GM19193 (cell line): ENCODE data around the gene TMEM245.

Experiments
- POLR2A ChIP-seq: IDR thresholded peaks from 4 replicates; pipeline ENCODE4 v1.6.1; 2011; ENCODE audit not compliant: insufficient read depth, insufficient read length; ENCODE audit errors: extremely low read depth

The TMEM245 gene

GRCh38 chr9:109117856-109118807 lies 1.6 kb downstream of the TMEM245 start:
- no peak for TF ChIP-seq POLR2A

DNA sequence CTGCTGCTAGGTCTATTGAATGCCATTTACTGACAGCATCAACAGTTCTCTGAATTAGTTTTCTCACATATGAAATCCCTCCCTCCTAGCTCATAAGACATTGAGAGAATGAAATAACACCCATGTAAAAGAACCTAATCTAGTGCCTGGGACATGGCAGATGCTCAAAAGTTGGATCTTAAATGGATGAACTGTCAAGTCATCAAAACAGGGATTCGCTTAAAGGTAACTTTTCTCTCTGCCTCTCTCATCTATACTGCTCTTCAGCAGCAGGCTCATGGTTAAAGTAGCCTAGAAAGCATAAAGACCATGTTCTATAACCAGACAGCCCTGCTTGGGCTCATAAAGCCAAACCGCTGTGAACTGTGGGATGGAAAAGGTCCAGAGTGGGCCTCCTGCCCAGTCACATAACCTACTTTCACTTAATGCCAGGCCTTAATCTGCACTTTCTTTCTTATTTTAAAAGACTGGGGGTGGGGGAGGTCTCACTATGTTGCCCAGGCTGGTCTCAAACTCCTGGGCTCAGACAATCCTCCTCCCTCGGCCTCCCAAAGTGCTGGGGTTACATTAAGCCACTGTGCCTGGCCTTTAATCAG lies 3.7 kb downstream of the TMEM245 start:
- no peak for TF ChIP-seq POLR2A

DNA sequence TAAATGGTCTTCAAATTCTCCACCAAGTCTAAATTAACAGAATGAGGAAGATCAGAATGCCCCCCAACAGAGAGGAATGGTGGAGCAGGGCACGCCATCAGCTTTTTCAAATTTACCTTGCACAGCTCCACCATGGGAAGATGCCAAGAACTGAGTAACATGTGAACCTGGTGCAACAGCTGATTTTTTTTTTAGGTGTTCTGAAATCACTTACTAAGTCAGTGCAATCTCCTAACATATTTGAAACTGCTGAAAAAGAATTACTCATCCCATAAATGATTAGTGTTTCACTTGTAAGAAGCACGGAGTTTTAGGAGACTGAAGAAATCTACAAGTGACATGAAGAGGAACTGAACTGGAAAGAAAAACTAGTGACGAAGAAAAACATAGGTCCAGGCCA lies 5.1 kb downstream of the TMEM245 start:
- TF ChIP-seq POLR2A: no peak

DNA sequence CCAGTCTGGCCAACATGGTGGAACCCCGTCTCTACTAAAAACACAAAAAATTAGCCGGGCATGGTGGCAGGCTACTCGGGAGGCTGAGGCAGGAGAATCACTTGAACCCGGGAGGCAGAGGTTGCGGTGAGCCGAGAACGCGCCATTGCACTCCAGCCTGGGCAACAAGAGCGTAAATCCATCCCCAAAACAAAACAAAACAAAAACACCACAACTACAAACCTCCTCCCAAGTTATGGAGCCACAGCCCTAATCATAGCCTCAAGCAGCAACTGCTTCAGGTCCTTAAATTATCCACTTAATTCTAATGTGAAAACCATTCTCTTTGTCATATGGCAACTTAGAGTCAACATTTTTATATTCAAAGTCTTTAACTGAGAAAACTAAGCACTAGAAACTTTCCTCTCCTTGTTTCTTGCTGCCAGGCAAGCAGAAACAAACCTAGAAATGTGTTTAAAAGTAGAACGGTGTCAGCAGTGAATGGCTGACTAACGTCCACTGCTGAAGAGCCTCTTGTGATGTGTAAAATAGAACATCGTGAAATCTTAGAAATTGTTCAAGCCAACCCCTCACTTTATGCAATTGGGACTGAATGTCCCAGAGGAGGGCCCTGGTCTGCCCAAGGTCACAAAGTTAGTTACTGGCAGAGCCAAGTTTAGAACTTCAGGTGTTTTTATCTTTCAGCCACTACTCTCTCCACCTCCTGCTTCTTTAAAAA lies 5.7 kb downstream of the TMEM245 start:
- no peak for TF ChIP-seq POLR2A

GRCh38 chr9:109113254-109113653 lies 6.5 kb downstream of the TMEM245 start:
- no peak for TF ChIP-seq POLR2A

DNA sequence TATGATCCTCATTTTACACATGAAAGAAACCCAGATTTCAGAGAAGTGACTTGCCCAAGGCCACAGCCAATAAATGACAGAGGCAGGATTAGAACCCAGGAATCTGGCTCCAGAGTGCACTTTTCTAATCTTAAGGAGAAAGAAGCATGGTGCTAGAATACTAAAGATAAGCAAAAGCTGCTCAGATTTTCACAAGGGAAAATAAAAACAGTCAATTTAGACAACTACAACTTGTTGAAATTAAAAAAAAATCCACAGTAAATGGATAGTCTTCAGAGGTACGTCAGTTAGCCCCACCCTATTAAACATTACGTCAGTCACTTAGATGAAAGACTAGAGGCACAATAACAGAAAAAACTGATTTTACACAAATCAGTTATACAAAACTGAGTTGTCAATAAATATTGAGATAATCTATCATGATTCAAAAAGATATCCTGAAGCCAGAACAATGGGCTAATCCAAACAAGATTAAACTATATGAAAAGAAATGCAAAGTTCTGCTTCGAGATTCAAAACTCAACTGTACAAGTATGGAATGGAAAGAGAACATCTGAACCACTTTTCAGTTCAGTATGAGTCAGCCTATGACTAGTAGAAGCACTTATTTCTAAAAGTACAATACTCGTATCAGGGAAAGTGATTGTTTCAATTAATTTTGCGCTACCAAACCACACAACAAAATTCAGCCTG lies 9.3 kb downstream of the TMEM245 start:
- no peak for TF ChIP-seq POLR2A

DNA sequence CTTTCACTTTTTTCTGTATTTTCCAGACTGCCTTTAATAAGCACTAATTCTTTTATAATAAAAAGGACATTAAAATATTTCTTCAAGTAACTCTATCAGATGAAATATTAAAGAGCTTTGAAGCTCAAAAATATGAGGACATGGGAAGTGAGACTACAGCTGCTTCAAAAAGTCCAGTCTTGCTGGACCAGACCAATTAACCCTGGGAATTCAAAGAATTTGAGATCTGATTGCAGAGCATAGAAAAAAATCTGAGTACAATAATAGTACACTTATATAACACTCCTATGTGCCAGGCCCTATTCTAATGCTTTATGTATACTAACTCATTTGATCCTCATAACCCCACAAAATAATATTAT lies 9.8 kb downstream of the TMEM245 start:
- TF ChIP-seq POLR2A: no peak

- TF ChIP-seq POLR2A: no peak
Observed at GRCh38 chr9:109108318-109108717, 11.4 kb downstream of the TMEM245 start.

DNA sequence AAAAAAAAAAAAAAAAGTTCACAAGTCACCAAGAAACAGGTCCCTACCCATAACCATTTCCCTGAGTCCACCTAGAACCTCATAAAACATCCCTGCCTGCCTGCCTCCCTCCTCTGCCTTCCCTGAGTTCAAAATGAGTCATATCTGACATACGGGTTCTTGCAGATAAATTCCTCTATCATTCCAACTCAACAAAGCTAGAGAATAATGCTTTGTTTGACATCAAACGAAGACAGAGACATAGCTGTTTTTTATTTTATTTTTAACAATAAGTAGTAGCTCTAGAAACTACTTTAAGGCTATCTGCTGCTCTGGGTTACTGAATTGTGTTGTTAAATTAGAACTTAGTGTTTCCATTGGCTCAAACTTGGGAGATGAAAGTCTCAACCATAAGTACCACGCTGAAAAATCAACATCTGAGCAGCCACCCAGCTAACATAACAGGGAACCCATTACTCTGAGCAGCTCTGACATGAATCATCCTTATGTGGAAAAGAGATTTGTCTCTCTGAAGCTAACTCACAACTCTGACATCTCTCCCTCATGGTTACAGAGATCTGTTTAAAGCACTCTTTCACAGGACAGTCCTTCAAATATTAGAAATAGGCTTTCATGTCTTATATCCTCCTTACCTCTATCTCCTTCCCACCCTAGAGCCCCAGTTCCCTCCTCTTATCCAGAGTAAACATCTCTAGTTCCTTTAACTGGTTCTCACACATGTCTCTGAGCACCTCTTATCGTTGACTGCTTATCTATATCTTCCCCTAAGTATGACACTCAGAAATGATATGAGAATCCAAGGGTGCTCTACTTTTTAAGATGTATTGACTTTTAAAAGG lies 12.1 kb downstream of the TMEM245 start:
- no peak for TF ChIP-seq POLR2A

DNA sequence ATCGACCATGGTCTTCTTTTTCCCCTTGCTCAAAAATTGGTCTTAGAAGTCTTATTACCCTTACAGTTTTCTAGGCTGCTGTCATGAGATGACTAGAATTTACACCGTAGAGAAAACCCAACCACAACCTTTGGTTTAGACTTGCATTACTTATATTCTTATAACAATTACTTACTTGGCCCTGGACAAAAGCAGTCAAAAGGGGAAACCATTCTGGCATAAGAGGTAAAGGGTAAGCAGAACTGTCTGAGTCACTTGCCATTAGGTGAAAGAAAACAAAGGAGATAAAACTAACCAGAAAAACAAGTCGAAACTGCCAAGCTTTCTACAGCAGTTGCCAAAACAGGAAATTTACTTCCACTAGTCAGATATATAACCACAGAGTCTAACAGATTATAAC lies 17.9 kb downstream of the TMEM245 start:
- no peak for TF ChIP-seq POLR2A

DNA sequence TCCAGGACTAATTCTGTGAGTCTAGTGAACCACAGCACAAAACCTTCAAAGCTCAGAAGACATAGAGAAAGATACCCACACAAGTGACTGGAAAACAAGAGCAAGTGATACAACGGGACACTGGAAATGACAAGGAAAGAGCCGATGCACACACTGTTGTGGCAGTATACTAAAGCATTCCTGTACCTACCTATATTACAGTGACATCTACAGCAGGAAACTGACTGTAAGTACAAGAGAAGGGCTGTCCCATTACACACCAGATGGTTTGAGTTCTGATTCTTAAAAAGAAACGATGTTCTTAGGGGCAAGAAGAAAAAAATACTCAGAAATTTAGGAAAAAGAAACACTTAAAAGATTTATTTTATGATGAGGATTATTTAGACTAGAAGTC lies 18.5 kb downstream of the TMEM245 start:
- no peak for TF ChIP-seq POLR2A

GRCh38 chr9:109100543-109101201 lies 19.1 kb downstream of the TMEM245 start:
- no peak for TF ChIP-seq POLR2A

GRCh38 chr9:109098960-109099308 lies 20.8 kb downstream of the TMEM245 start:
- no peak for TF ChIP-seq POLR2A
